SU-DHL-6 (cell line): Measurements from ENCODE around the gene ALKBH4.

Experiments used
- EZH2phosphoT487 ChIP-seq: fragments of 200-600 bp; sonication (generic), shearing (Covaris generic); conservative IDR thresholded peaks from 2 replicates; pipeline ENCODE4 v1.6.1; 2018; ENCODE audit warnings: mild to moderate bottlenecking, antibody characterized with exemption, low read length, moderate library complexity, mixed read lengths
- TF ChIP-seq, protein P1 (sequence below): fragments of 200-600 bp; sonication (generic); IDR thresholded peaks from one replicate; pipeline ENCODE4 v1.5.1; 2017; ENCODE audit warnings: antibody characterized with exemption, mild to moderate bottlenecking, low read length, moderate library complexity; ENCODE audit not compliant: insufficient read depth, poor library complexity, severe bottlenecking

GRCh38 chr7:102454468-102454867, 10.2 kb downstream of the ALKBH4 start:
- TF ChIP-seq, protein P1, sequence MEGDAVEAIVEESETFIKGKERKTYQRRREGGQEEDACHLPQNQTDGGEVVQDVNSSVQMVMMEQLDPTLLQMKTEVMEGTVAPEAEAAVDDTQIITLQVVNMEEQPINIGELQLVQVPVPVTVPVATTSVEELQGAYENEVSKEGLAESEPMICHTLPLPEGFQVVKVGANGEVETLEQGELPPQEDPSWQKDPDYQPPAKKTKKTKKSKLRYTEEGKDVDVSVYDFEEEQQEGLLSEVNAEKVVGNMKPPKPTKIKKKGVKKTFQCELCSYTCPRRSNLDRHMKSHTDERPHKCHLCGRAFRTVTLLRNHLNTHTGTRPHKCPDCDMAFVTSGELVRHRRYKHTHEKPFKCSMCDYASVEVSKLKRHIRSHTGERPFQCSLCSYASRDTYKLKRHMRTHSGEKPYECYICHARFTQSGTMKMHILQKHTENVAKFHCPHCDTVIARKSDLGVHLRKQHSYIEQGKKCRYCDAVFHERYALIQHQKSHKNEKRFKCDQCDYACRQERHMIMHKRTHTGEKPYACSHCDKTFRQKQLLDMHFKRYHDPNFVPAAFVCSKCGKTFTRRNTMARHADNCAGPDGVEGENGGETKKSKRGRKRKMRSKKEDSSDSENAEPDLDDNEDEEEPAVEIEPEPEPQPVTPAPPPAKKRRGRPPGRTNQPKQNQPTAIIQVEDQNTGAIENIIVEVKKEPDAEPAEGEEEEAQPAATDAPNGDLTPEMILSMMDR = no peak
- TF ChIP-seq EZH2phosphoT487 = no peak
